Astrocyte of the spinal cord (primary cell): ENCODE results near the gene SH3RF1.

Experiments
- DNase-seq: peaks from one replicate; pipeline ENCODE4 v3.0.0; 2011; ENCODE audit warnings: low read depth, low spot score
- H3K4me3 ChIP-seq: 2 replicates; pipeline ENCODE4 v1.5.1; 2011; ENCODE audit warnings: low read depth, mild to moderate bottlenecking, low read length, moderate library complexity
- in situ Hi-C: cut with HindIII; loops from 2 replicates; pipeline ENCODE4 v1.10.0; 2017; ENCODE audit warnings: low sequenced_read_pairs
- TF ChIP-seq, protein P1 (sequence below): IDR thresholded peaks from 2 replicates; pipeline ENCODE4 v1.5.1; 2012; ENCODE audit warnings: low read depth, mild to moderate bottlenecking, low read length, inconsistent platforms

The SH3RF1 gene

GRCh38 chr4:169248645-169249044, 22.1 kb downstream of the SH3RF1 start:
- in situ Hi-C loops = no loop called here
- TF ChIP-seq, protein P1, sequence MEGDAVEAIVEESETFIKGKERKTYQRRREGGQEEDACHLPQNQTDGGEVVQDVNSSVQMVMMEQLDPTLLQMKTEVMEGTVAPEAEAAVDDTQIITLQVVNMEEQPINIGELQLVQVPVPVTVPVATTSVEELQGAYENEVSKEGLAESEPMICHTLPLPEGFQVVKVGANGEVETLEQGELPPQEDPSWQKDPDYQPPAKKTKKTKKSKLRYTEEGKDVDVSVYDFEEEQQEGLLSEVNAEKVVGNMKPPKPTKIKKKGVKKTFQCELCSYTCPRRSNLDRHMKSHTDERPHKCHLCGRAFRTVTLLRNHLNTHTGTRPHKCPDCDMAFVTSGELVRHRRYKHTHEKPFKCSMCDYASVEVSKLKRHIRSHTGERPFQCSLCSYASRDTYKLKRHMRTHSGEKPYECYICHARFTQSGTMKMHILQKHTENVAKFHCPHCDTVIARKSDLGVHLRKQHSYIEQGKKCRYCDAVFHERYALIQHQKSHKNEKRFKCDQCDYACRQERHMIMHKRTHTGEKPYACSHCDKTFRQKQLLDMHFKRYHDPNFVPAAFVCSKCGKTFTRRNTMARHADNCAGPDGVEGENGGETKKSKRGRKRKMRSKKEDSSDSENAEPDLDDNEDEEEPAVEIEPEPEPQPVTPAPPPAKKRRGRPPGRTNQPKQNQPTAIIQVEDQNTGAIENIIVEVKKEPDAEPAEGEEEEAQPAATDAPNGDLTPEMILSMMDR = no peak
- no peak for DNase-seq
- H3K4me3 ChIP-seq = no peak overlapping the region

DNA sequence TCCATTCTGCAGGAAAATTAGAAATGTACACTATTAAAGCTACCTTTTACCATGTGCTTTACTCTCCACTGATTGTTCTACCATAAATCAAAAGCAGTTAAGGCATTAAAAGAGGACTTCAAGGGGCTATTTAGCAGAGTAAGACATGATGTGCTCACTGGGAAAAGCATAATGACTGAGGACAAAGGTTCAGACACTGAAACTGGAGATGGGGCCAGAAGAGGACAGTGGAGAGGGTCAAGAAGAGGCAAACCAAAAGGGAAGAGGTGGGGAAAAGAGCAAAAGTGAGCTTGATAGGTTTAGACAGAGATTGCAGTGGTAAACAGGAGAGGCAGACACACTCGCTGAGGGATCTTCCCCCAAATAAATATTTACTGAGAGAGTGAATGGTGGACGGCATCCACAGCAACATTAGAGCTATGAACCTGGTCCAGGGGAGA, 23.8 kb downstream of the SH3RF1 start:
- in situ Hi-C loops = no loop called here
- no peak for DNase-seq
- TF ChIP-seq, protein P1 = no peak
- H3K4me3 ChIP-seq = no peak overlapping the region

GRCh38 chr4:169246279-169246678, 24.5 kb downstream of the SH3RF1 start:
- no peak for DNase-seq
- TF ChIP-seq, protein P1 = no peak
- H3K4me3 ChIP-seq = no peak overlapping the region
- in situ Hi-C loops = no loop called here

- no peak overlapping the region for H3K4me3 ChIP-seq
- DNase-seq = no peak
- in situ Hi-C loops = no loop called here
- TF ChIP-seq, protein P1 = no peak
Observed at GRCh38 chr4:169245061-169245460, 25.7 kb downstream of the SH3RF1 start.

GRCh38 chr4:169243825-169244609, 26.7 kb downstream of the SH3RF1 start:
- TF ChIP-seq, protein P1 = no peak
- in situ Hi-C loops = no loop called here
- DNase-seq = peak; percentile 93
- no peak overlapping the region for H3K4me3 ChIP-seq

GRCh38 chr4:169241464-169241863, 29.3 kb downstream of the SH3RF1 start:
- no peak overlapping the region for H3K4me3 ChIP-seq
- DNase-seq = no peak
- in situ Hi-C loops = no loop called here
- TF ChIP-seq, protein P1 = no peak
